Endodermal cell (in vitro differentiated cells): Measurements from ENCODE around the gene TRIM33. TPM values are rescaled to one million over a fixed set of nuclear protein-coding genes. Genes with fewer than 3 reads are reported as not detected.
A peak's percentile ranks its signal among the peaks of the same experiment; 100 is the strongest.

Source experiments
- DNase-seq: peaks from one replicate; pipeline ENCODE4 v3.0.0-alpha.2; 2017
- H3K27ac ChIP-seq: 2 replicates; pipeline ENCODE4 v1.5.1; 2013; ENCODE audit warnings: mild to moderate bottlenecking, low read depth, low read length, moderate library complexity
- H3K27me3 ChIP-seq: 2 replicates; pipeline ENCODE4 v1.6.1; 2013; ENCODE audit warnings: mild to moderate bottlenecking, low read length, moderate library complexity; ENCODE audit not compliant: insufficient read depth, control insufficient read depth, poor library complexity, severe bottlenecking
- H3K36me3 ChIP-seq: 2 replicates; pipeline ENCODE4 v1.7.0; 2013; ENCODE audit warnings: mild to moderate bottlenecking, low read length, moderate library complexity; ENCODE audit not compliant: control insufficient read depth, insufficient read depth
- H3K4me1 ChIP-seq: one replicate; pipeline ENCODE4 v1.7.0; 2013; ENCODE audit warnings: low read length; ENCODE audit not compliant: control insufficient read depth, insufficient read depth
- H3K4me3 ChIP-seq: 2 replicates; pipeline ENCODE4 v1.5.1; 2013; ENCODE audit warnings: mild to moderate bottlenecking, low read length, moderate library complexity
- H3K9ac ChIP-seq: 2 replicates; pipeline ENCODE4 v1.6.1; 2013; ENCODE audit warnings: mild to moderate bottlenecking, low read length, moderate library complexity; ENCODE audit not compliant: poor library complexity, severe bottlenecking; ENCODE audit errors: extremely low read depth
- H3K9me3 ChIP-seq: 2 replicates; pipeline ENCODE4 v1.6.1; 2013; ENCODE audit warnings: mild to moderate bottlenecking, low read length, moderate library complexity; ENCODE audit not compliant: control insufficient read depth
- H3K27ac Mint-ChIP-seq: 2 replicates; pipeline ENCODE4 v1.8.0; 2020; ENCODE audit warnings: mixed read lengths
- H3K27me3 Mint-ChIP-seq: 2 replicates; pipeline ENCODE4 v1.8.0; 2021; ENCODE audit warnings: mild to moderate bottlenecking, mixed read lengths; ENCODE audit not compliant: insufficient read depth
- H3K36me3 Mint-ChIP-seq: 2 replicates; pipeline ENCODE4 v1.8.0; 2020; ENCODE audit warnings: low read depth, mixed read lengths
- H3K4me1 Mint-ChIP-seq: 2 replicates; pipeline ENCODE4 v1.8.0; 2020; ENCODE audit warnings: mixed read lengths
- H3K4me3 Mint-ChIP-seq: 2 replicates; pipeline ENCODE4 v1.8.0; 2020; ENCODE audit warnings: mild to moderate bottlenecking, moderate library complexity, mixed read lengths
- H3K9me3 Mint-ChIP-seq: 2 replicates; pipeline ENCODE4 v1.8.0; 2020; ENCODE audit warnings: mild to moderate bottlenecking, mixed read lengths
- CTCF ChIP-seq: fragments of 200-600 bp; sonication (generic); conservative IDR thresholded peaks from 2 replicates; pipeline ENCODE4 v1.5.0; 2021; ENCODE audit warnings: antibody characterized with exemption, mild to moderate bottlenecking
- WGBS, 2 experiments: methylation state at CpG; one replicate each; pipeline versions ENCODE4 v1.1.5 to v1.1.7; 2013; ENCODE audit warnings: missing lambda C conversion rate in 2 of 2, mixed read lengths in 1 of 2; ENCODE audit not compliant: insufficient coverage in 1 of 2, insufficient read length in 1 of 2; 5-methylcytosine and 5-hydroxymethylcytosine counted together
- total RNA-seq, 2 donors: library from RNA; stranded (reverse); fragmentation: NEBNext Ultra II Directional in 1 of 2; extraction: Animal tissue kit (Norgen Biotek cat#: 25700) in 1 of 2; gene quantifications; 2 replicates in 1 of 2; 3 replicates in 1 of 2; pipeline ENCODE4 v1.2.1, GENCODE V29; 2021

TRIM33 gene
- total RNA-seq, 2 donors from 2014 or later, result 47.2 to 50.6 TPM

- Histone ChIP-seq H3K4me1 (peaks cover 3% of the 10 kb centered on the region), H3K27me3 (no peaks in the 10 kb centered on the region), H3K9me3 (peaks cover 34% of the 10 kb centered on the region), H3K9ac (no peak overlapping the region), H3K36me3 (peaks cover 21% of the 10 kb centered on the region), H3K27ac (no peak overlapping the region), H3K4me3 (no peak overlapping the region)
- peak; percentile 51 for DNase-seq
- TF ChIP-seq CTCF, result no peak
- Mint-ChIP-seq H3K36me3 (peaks cover 22% of the 10 kb centered on the region), H3K27me3 (no peaks in the 10 kb centered on the region), H3K9me3 (peaks cover 46% of the 10 kb centered on the region), H3K27ac (peak overlapping the region; percentile 68), H3K4me1 (peaks cover 14% of the 10 kb centered on the region), H3K4me3 (no peak overlapping the region)
- 88 to 100% methylated on average over 2 to 3 of the region's 3 CpGs for WGBS, 2 experiments
These were observed 124.6 kb downstream of the TRIM33 start for GRCh38 chr1:114386129-114387009.

- Mint-ChIP-seq H3K27me3 (no peaks in the 10 kb centered on the region), H3K4me3 (no peak overlapping the region), H3K4me1 (peaks cover 17% of the 10 kb centered on the region), H3K9me3 (peaks cover 50% of the 10 kb centered on the region), H3K27ac (no peak overlapping the region), H3K36me3 (peaks cover 21% of the 10 kb centered on the region)
- Histone ChIP-seq H3K27ac (no peak overlapping the region), H3K9me3 (peaks cover 37% of the 10 kb centered on the region), H3K4me3 (no peak overlapping the region), H3K36me3 (peaks cover 8% of the 10 kb centered on the region), H3K4me1 (peaks cover 3% of the 10 kb centered on the region), H3K27me3 (no peaks in the 10 kb centered on the region), H3K9ac (no peak overlapping the region)
- WGBS, 2 experiments, result 100% methylated on average over 1 of the region's 1 CpG; no CpG with 5 or more reads in 1 of the 2 experiments
- no peak for DNase-seq
- no peak for TF ChIP-seq CTCF
These were observed 126.1 kb downstream of the TRIM33 start for GRCh38 chr1:114384922-114385321.

- Histone ChIP-seq H3K4me1 (no peaks in the 10 kb centered on the region), H3K9me3 (peaks cover 70% of the 10 kb centered on the region), H3K9ac (no peak overlapping the region), H3K36me3 (no peaks in the 10 kb centered on the region), H3K27me3 (no peaks in the 10 kb centered on the region), H3K4me3 (no peak overlapping the region), H3K27ac (no peak overlapping the region)
- TF ChIP-seq CTCF, result no peak
- DNase-seq, result no peak
- Mint-ChIP-seq H3K27ac (no peak overlapping the region), H3K27me3 (no peaks in the 10 kb centered on the region), H3K36me3 (peaks cover 5% of the 10 kb centered on the region), H3K9me3 (peaks cover 73% of the 10 kb centered on the region), H3K4me3 (no peak overlapping the region), H3K4me1 (peaks cover 5% of the 10 kb centered on the region)
These were observed 131.0 kb downstream of the TRIM33 start for GRCh38 chr1:114379987-114380386.
